RWPE2 (cell line): ENCODE results near the gene SIX3.

Experiments used
- ATAC-seq: fragments of 200-7000 bp; cut with Tn5 transposase; 3 replicates; pipeline ENCODE4 v1.9.1; 2021; ENCODE audit warnings: low read depth
- DNase-seq: peaks from one replicate; pipeline ENCODE4 v3.0.0-alpha.2; 2020; ENCODE audit warnings: low spot score
- H3K27ac ChIP-seq: fragments of 450-650 bp; 2 replicates; pipeline ENCODE4 v1.5.1; 2017; ENCODE audit warnings: mild to moderate bottlenecking; ENCODE audit not compliant: poor library complexity, severe bottlenecking
- H3K27me3 ChIP-seq: fragments of 250-450 bp; sonication (Bioruptor Pico); 2 replicates; pipeline ENCODE4 v1.5.1; 2021; ENCODE audit warnings: mild to moderate bottlenecking, moderate library complexity; ENCODE audit not compliant: insufficient read depth, poor library complexity, severe bottlenecking
- H3K36me3 ChIP-seq: fragments of 250-450 bp; sonication (Bioruptor Pico); 2 replicates; pipeline ENCODE4 v1.5.1; 2020; ENCODE audit warnings: low read depth, mild to moderate bottlenecking, moderate library complexity
- H3K4me1 ChIP-seq: fragments of 250-450 bp; sonication (Bioruptor Pico); 2 replicates; pipeline ENCODE4 v1.5.1; 2021; ENCODE audit warnings: mild to moderate bottlenecking, moderate library complexity; ENCODE audit not compliant: insufficient read depth, poor library complexity, severe bottlenecking
- H3K4me3 ChIP-seq: fragments of 250-450 bp; sonication (Bioruptor Pico); 2 replicates; pipeline ENCODE4 v1.5.1; 2021; ENCODE audit warnings: mild to moderate bottlenecking, moderate library complexity; ENCODE audit not compliant: severe bottlenecking
- H3K9me3 ChIP-seq: fragments of 250-450 bp; sonication (Bioruptor Pico); 2 replicates; pipeline ENCODE4 v1.5.1; 2021; ENCODE audit warnings: mild to moderate bottlenecking, moderate library complexity; ENCODE audit not compliant: severe bottlenecking
- TF ChIP-seq, protein P1 (sequence below): fragments of 450-650 bp; IDR thresholded peaks from one replicate; pipeline ENCODE4 v1.5.1; 2017; ENCODE audit warnings: mild to moderate bottlenecking, moderate library complexity; ENCODE audit not compliant: poor library complexity, severe bottlenecking

The SIX3 gene

DNA sequence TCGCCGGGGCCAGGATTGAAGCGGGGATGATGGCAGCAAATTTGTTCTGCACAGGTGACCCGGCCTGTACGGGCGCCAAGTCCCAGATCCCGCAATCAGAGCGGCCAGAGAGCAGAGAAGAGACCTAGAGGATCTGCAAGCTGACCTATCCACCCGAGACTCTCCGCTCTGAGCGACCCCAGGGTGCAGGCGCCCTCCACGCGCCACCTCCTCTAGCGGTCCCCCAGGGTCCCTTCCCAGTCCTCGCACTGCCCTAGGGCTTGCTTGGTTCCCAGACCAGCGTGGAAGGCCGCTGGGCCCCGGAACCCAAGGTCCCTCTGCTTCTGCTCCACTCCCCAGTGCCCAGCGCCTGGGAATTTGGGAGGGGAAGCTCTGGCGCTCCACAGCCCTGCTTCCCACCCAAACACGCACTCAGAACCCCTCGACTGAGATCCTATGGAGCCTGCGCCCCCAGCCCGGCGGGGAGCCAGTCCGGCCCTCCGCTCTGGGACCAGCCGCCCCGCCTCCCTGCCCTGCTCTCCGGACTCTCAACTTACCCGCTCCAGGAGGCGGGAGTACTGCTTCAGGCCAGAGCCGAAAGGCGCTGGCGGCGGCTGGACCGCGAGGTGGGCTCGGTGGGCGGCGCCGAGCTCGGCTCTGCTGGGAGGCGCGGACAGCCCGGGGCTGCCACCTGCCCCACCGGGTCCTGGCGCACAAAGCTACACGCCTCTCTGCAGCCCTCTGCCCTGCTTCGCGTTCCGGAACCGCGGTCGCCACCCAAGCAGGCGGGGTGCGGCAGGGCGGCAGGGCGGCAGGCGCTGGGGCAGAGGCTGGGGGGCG is 3.0 kb upstream of the SIX3 start:
- peaks cover 99% of the 10 kb centered on the region for H3K27me3 ChIP-seq
- no peak for DNase-seq
- peak; percentile 28; the same call in 2 of the 3 replicates for ATAC-seq

DNA sequence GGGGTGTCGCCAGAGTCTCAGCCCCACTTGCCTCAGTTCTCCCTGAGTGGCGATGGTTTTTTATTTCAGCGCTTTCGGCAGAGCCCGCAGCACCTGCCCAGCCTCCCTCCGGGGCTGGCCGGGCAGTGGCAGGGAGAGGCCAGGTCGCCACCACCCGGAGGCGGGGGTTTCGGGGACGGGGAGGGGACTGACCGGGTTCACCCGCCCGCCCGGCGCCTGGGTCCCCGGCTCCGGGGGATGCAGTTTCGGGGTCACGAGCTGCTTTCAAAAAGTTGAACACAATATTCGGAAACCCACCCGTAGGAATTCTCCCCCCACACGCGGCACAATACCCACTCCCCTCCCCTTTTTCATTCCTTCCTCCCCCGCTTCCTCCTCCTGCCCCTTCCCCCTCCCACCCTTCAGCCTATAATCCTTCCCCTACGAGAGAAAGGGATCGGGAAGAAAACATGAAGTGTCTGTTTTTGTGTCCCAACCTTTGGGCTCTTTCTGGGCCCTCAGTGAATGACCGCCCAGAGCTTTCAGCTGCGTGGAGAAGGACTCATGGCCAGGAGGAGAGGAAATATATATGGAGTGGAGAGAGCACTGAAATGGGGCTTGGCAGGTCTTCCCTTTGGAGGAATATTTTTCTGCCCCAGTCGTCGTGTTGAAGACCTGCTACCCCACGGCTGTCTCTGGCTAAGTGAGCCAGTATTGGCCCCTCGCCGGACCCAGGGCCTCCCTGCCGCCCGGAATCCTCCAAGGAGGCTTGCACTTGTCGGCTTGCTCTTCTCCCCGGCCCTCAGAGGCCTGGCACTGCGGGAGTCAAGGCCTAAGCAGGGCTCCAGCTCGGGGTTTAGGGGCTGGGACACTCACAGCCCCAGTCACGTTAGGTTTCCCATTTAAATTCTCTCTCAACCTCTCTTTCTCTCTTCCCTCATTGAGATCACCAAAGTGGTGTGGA is 2.1 kb upstream of the SIX3 start:
- TF ChIP-seq, protein P1, sequence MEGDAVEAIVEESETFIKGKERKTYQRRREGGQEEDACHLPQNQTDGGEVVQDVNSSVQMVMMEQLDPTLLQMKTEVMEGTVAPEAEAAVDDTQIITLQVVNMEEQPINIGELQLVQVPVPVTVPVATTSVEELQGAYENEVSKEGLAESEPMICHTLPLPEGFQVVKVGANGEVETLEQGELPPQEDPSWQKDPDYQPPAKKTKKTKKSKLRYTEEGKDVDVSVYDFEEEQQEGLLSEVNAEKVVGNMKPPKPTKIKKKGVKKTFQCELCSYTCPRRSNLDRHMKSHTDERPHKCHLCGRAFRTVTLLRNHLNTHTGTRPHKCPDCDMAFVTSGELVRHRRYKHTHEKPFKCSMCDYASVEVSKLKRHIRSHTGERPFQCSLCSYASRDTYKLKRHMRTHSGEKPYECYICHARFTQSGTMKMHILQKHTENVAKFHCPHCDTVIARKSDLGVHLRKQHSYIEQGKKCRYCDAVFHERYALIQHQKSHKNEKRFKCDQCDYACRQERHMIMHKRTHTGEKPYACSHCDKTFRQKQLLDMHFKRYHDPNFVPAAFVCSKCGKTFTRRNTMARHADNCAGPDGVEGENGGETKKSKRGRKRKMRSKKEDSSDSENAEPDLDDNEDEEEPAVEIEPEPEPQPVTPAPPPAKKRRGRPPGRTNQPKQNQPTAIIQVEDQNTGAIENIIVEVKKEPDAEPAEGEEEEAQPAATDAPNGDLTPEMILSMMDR: no peak
- Histone ChIP-seq H3K4me3 (peak overlapping the region; percentile 20), H3K27me3 (peaks cover 99% of the 10 kb centered on the region), H3K36me3 (no peaks in the 10 kb centered on the region), H3K27ac (no peak overlapping the region), H3K9me3 (no peaks in the 10 kb centered on the region), H3K4me1 (no peaks in the 10 kb centered on the region)
- ATAC-seq (no peak), DNase-seq (no peak)

More for the DNA sequence above, 3.0 kb upstream of the SIX3 start:
- Histone ChIP-seq H3K4me1 (no peaks in the 10 kb centered on the region), H3K4me3 (peak overlapping the region; percentile 20), H3K36me3 (no peaks in the 10 kb centered on the region), H3K9me3 (no peaks in the 10 kb centered on the region), H3K27ac (no peak overlapping the region)
- TF ChIP-seq, protein P1: no peak

DNA sequence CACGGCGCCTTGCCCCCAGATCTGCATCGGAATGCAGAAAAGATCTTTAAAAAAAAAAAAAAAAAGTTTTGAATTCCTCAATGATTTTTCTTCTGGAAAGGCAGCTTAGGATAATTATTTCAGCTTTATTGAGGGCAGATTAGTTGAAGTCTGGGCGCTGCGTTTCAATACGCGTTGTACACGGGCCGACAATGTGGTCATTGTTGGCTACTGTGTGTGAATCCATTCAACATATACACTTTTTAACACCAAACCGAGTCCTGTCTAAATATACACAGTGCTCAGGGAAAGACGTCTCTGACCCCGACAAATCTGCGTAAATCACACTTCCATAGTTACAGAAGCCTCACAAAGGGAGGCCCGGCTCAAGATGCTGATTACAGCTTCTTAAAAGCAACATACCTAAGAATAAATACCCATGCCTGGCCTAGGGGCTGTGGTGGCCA is 1.4 kb upstream of the SIX3 start:
- no peak for DNase-seq
- TF ChIP-seq, protein P1: no peak
- Histone ChIP-seq H3K9me3 (no peaks in the 10 kb centered on the region), H3K27me3 (peaks cover 98% of the 10 kb centered on the region), H3K4me3 (no peak overlapping the region), H3K27ac (no peak overlapping the region), H3K4me1 (no peaks in the 10 kb centered on the region), H3K36me3 (no peaks in the 10 kb centered on the region)
- ATAC-seq: no peak

DNA sequence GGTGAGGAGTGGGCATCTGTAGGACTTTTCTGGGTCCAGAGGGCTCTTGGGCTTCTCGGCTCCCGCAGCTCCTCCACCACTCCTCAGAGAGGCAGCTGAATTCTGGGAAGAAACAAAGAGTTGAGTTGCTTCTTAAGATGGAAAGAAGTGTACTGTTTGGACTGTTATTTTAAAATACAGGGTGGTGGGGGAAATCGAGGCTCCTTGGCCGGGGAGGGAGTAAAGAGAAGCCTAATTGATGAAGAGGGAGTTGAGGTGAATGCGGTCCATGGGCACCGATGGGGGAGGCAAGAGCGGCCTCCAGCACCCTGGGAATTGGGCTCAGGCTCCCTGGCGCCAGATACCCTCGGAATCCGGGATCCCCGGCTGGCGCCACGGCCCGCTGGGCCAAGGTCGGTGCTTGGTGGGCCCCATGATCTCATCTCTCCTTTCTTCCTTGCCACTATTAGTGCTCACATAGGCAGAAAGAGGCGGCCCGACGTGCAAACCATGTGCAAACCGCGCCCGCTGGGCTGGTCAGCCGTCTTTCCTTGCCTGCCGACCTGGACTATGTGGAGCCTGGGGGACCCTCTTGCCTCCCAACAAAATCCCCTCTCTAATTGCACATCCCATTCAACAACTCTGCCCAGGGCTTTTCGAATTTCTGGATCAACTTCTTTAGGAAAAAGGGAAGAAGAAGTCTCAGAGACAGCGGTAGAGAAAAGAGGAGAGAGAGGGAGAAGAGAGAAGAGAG is 604 bp upstream of the SIX3 start:
- Histone ChIP-seq H3K4me3 (no peak overlapping the region), H3K27ac (no peak overlapping the region), H3K27me3 (peaks cover 97% of the 10 kb centered on the region), H3K4me1 (no peaks in the 10 kb centered on the region), H3K9me3 (no peaks in the 10 kb centered on the region), H3K36me3 (no peaks in the 10 kb centered on the region)
- TF ChIP-seq, protein P1: no peak
- DNase-seq (no peak), ATAC-seq (no peak)
